ENCODE measurements around the gene PFN3.

PFN3 gene, protein sequence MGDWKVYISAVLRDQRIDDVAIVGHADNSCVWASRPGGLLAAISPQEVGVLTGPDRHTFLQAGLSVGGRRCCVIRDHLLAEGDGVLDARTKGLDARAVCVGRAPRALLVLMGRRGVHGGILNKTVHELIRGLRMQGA

DNA sequence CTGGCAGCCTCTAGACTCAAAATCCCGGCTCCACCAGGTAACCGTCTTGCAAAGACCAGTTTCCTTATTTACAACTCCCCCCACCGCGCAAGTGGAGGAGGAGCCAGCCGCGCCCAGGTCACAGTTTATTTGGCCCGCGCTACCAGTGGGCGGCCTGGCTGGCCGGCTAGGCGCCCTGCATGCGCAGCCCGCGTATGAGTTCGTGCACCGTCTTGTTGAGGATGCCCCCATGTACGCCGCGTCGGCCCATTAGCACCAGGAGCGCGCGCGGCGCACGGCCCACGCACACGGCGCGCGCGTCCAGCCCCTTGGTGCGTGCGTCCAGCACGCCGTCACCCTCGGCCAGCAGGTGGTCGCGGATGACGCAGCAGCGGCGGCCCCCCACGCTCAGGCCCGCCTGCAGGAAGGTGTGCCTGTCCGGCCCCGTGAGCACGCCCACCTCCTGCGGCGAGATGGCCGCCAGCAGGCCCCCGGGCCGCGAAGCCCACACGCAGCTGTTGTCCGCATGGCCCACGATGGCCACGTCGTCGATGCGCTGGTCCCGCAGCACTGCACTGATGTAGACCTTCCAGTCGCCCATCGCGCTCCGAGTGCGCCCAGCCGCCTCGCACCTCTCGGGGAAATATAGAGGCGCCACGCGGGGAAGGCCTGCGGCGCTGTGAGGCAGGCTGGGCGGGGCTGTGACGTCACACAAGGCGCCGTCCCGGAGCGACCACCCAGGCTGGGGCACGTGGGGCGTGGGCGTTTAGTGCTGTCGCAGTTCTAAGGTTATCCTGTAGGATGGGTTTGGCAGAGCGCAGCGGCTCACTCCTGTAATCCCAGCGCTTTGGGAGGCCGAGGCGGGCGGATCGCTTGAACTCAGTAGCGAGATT lies at the start of gene PFN3:
PFN3 (minus strand) TSS at position 665 of the 872 bp plus-strand sequence; CDS start at position 580, 85 bp downstream.
- DNase-seq: no peak

DNA sequence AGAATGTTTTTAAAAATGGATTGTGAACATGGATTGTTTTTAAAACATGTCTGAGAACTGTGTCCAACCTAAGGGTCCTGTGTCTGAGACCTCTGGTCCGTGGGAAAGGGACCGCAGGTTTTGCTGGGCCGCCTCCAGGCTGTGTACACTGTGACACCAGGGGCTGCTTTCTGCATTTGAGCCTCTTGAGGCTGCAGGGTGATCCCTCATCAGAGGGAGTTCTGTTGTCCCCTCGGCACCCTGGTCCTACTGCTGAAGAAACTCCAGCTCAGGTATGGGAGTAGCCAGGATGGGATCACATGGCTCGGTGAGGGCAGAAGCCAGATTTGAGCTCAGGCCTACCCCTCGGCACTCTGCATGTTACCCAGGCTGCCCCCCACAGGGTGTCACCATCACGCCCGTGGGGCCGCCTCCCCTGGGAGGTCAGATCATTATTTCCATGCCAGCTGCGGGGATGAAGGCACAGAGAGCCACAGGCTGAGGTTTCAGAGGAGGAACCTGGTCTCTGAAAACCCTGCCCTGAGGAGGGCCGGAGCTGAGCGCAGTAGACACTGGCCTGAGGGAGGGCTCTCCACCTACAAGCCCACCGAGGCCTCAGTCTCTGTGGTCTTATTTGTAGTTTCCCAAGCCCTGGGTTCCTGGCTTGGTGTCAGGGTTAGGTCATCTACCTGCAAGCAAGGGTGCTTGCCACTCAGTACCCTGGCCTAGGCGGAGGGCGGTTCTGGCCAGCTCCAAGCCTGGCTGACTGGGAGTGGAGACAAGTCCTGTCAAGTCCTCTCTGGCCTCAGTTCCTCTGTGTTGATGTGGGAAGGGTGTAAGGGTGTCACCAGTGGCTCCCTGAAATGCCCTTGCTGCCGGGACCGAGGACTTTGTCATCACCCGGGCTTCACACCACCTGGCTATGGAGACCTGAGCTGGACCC lies 48.9 kb upstream of the PFN3 start:
- DNase-seq: no peak

DNA sequence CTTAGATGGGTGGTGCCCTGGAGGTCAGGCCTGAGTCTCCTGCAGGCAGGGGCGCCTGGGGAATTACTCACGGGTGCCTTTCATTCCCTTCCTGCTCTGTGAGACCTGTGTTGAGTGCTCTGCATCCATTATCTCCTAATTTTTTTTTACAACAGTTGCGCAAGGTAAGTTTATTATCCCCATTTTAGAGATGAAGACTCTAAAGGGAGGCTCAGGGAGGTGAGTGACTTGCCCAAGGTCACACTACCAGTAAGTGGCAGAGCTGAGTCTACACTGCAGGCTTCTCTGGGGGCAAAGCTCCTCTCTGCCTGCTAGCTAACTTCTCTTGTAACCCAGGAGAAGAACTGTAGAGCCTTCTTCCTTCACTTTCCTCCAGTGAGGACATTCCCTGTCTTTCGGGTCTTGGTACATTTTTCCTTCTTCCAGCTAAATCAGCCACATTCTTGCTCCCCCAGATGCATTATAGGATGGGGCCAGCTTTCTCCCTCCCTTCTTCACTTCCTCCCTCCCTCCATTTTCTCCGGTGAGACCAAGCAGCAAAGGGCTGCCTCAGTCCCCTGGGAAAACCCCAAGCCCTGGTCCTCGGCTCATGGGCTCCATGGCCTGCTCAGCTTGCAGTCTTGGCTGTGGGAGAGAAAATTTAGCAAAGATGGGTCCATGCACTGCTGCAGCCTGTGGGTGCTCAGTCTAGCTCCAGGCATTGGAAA lies 47.9 kb upstream of the PFN3 start:
- DNase-seq: no peak

DNA sequence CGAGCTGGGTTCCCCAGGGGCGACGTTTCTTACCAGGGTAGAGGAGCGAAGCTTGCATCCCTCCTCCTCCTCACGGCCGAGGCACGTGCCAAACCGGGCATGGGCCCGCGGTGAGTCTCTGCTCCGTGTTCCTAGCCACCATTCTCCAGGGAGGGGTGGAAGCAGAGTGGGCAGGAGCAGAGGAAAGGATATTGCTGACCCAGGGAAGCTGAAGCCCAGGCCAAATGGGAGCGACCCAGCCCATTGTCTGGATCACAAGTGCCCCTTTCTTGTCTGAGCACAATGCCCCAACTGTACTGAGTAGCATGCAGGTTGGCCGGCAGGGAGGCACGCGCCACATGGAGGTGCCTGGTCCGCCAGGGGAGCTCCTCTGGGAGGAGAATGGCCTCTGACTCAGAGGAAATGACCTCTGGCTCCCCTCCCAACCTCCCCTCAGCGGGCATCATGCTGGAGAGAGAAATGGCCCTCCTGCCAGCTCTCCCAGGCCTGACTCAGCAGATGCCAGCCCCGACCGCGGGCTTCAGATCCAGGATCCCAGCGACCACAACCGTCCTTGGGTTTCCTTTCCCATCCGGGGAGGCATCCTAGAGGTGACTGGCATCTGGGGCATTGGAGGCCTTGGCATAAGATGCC lies 47.3 kb upstream of the PFN3 start:
- no peak for DNase-seq

DNA sequence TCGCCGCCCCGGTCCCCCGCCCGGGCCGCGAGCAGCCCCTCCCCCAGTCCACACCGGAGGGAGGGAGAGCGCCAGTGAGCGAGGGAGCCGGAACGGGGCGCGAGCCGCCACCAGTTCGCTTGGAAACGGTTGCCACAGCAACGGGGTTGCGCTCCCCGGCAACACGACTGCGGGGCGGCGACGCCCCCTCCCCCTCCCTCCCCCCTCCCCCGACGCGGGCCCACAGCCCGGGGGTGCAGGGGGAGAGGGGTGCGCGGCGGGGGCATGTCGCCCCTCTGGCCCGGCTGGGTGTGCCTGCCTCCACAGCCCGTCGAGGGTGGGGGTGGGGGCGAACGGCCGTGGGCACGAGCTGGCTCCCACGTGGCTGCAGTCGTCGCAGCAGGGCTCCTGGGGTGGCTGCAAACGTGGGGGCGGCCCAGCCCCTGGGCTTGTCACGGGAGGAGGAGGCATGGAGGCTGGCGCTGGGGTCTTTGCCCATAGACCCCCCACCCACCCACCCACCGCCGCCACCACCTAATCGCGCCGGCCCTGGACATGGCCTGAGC lies 46.7 kb upstream of the PFN3 start:
- peak; percentile 56 for DNase-seq

DNA sequence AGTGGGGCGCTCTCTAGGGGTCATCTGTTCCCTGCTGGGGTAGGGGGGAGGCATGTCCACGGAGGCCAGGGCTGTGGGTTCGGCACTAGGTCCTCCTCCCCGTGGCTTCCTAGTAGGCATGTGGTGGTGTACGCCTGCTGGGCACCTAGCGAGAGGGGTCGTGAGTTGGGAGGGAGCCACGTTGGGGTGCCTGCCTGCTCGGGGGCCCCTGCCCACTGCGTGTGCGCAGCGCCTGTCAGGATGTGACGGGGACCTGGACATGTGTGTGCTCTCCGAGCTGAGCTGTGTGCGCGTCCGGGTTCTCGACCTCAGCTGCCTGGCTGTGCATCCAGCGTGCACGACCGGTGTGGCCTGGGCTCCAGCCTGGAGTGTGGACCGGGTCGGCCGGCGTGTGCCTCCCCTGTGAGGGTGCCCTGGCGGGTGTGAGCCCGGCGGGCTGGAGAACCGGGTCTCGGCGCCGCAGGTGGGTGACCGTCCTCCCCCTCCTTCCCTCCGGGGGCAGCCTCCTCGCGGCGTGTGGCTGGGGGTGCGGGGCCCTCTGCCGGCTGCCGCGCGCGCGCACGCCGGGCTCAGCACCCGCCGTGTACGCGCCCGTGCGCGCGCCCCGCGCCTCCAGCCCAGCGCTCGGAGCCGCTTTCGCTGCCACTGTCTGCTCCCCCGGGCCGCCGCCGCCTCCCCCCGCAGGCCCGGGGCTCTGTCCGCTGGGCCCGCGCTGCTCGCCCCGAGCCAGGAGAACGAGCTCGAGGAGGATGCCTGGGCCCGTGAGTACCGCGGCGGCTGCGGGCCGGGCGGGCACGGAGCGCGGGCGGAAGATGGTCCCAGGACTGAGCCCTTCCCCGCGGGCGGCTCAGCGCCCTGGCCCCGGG lies 46.0 kb upstream of the PFN3 start, which contains the start of gene PRR7:
PRR7 (plus strand) TSS at position 615 of the 866 bp plus-strand sequence. CDS start 8,254 bp downstream, outside the sequence.
- DNase-seq: peak; percentile 59

DNA sequence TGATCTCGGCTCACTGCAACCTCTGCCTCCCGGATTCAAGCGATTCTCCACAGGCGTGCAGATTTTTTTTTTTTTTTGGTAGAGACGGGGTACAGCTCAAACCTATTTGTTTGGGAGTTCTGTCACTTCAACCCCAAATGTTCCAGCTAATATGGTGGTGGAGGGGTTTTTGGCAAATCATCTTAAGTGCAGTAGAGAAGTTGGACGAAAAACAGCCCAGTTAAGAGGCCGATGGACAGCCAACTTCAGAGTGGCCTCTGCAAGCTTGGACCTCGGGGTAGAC lies 45.4 kb upstream of the PFN3 start:
- no peak for DNase-seq

DNA sequence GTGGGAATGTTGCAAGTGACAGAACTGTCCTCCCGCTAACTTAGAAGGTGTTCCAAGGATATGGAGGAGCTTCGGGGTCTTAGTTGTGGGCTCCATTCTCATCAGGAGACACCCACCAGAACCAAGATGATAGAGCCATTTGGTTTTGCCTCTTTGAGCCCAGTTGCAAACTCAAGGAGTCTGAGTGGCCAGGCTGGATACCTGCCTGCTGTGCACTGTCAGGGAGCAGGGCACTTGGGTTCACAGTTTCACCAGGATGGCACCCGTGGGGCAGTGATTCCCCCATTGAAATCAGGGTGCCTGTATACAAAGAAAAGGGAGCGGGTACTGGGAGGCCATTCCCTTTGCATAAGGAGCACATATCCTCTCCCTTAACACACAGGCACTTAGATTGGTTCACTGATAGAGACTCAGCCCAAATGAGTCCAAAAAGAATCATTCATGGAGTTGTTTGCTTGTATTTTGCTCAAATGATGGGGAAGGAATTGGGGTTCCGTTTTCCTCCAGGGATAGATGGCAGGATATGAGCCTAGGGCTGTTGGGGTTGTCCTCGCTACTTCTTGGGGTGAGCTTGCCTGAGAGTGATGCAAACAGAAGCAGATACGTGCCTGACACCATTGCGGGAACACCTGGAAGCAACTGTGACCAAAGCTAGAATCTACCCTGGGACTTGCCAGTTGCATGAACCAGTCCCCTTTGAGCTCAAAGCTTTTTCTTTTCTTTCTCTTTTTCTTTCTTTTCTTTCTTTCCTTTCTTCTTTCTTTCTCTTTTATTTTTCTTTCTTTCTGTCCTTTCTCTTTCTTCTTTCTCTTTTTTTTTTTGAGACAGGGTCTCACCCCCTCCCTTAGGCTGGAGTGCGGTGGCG lies 44.8 kb upstream of the PFN3 start:
- no peak for DNase-seq

DNA sequence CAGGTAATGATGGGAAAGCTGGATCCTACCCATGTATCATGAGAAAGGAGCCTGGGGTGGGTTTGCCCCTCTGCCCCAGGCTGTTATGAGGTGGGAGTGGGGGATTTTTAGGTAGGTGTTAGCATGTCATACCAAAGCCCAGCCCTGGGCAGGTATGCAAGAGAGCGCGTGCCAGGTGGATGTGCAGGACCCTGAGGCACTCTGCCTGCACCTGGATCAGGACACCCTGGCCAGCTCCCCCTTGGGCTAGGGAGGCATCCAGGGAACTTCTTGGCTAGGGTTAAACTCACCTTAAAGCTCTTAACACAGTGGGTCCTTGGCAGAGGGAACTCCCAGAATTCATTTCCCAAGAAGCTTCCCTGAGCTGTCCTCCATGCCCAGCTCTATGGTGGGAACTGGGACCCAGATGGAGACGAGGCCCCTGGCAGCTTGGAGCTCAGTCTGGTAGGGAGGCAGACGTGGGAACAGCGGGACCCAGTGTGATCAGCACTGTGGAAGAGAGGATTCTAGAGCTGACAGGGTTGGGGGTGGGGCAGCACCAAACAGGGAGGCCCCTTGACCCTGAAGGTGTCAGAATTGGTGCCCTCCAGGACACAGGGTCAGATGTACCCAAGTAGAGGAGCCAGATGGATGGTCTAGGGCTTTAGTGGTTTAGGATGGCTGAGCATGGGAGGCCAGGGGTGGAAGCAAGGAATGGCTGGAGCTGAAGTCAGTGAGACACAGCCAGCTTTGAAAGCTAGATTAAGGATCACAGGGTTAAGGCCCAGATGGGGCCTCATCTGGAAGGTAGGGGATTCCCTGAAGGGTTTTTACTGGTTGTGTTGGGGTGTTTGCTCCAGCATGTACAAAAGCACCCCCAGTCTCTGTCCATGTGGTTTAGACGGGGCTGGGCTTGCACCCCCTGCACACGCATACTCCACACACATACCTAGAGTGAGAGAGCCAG lies 43.9 kb upstream of the PFN3 start:
- no peak for DNase-seq

DNA sequence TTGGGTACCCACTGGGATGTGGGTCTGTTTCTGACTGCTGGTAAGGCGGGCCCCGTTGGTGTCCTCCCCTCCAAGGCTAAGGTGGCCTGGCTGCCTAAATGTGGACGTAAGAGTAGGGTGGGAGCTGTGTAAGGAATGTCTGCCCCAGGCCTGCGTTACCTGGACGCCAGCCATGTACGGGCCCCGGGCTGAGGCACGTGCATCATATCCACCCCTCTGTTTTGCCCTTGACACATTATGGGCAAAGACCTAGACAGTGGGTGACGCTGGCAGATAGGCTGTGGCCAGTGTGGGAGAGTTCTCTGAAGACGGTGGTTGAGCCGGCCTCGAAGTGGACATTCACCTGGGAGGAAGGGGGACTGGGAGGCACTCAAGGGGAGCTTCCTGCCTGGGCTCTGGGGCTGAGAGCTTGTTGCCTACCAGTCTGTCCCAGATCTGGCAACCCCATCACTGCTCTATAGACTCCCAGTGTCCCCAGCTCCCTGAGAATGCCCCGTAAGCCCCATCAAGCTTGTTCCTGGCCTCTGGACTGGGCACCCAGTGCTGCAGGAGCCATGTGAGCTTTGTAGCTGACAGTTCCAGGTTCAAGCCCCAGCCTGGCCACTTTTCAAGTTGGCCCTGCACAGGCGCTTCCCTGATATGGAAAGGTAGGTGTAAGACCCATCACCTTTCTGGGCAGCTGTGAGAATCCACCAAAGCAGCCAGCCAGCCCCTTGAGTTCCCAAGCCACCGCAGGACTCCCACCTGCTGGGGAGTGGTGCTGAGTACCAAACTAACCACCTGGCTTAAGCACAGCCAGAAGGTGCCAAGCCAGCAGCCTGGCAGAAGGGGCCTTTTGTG lies 42.9 kb upstream of the PFN3 start:
- DNase-seq: no peak

DNA sequence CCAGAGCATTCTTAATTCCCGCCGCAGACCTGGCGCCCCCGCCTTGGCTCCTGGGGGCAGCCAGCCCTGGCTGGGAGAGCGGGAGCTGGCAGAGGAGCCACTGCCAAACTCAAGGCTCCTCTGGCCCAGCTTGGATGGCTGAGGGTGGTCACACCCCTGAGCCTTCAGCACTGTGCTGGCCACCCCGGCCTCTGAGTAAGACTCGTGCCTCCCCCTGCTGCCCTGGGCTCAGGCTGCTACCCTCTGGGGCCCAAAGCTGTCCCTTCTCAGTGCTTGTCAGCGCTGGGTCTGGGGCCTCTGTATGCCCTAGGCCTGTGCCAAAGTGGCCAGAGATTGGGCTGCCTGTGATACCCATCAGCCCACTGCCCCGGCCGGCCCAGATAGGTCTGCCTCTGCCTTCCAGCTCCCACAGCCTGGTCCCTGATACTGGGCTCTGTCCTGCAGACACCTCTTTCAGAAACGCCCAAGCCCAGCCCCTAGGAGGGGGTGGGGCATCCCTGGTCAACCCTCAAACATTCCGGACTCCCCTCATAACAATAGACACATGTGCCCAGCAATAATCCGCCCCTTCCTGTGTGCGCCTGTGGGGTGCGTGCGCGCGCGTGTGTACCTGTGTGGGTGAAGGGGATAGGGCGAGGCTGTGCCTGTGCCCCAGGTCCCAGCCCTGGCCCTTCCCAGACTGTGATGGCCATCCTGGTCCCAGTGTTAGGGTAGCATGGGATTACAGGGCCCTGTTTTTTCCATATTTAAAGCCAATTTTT lies 41.8 kb upstream of the PFN3 start:
- DNase-seq: no peak

DNA sequence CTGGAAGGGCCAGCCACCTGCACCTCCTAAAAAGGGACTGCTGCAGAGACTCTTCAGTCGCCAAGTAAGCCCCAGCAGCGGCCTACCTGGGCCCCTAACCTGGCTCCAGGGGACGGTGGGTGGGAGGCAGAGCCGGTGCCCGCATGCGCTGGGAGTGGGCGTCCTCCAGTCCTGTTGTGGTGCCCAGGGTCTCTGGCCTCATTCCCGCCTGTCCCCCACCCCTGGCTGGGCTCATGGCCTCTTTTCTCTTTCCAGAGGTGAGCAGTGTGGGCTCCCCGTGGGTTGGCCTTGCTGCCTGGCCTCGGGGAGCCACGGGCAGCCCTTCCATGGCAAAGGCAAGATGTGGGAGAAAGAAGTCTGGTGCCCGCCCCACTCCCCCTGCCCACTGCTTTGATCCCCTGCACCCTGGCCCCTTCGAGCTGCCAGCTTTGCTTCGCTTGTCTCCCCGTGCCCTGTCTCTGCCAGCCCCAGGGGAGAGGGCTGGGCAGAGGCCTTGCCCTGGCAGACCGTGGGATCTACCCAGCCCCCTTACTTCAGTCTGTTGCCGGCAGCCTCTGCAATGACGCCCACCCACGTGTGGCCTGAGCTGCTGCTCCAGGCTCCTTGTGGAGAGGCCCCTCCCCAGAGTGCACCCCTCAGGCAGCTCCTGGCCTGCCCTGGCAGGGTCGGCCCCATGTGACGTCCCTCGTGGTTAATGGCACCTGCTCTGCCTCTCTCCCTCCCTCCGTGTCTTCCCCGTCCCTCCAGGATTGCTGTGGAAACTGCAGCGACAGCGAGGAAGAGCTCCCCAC lies 40.7 kb upstream of the PFN3 start:
- DNase-seq: no peak

DNA sequence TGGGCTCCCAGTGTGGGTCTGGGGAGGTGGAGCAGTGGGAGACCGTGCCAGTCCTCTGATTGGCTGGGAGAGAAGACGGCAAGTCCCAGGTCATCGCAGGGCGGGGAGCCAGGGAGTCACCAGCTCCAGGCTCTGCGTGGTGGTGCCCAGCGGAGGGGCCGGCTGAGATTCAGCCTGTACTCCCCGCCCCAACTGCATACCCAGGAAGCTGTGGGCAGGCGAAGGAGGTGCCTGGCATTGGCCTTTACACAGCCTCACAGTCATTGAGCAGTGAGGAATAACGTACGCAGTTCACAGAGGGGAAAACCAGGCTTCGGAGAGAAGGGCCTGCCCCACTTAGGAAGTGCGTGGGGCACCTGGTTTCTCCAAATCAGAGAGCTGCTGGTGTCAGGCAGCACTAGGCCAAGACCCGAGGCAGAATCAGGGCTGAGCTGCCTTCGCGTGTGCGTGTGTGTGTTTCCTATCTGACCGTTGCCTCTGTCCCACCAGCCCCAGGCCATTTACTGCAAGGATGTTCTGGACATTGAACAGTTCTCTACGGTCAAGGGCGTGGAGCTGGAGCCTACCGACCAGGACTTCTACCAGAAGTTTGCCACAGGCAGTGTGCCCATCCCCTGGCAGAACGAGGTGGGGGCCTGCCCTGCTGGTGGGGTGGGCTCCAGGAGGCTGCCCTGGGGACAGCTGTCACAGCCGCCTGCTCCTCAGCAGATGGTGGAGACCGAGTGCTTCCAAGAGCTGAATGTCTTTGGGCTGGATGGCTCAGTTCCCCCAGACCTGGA lies 39.9 kb upstream of the PFN3 start:
- no peak for DNase-seq

DNA sequence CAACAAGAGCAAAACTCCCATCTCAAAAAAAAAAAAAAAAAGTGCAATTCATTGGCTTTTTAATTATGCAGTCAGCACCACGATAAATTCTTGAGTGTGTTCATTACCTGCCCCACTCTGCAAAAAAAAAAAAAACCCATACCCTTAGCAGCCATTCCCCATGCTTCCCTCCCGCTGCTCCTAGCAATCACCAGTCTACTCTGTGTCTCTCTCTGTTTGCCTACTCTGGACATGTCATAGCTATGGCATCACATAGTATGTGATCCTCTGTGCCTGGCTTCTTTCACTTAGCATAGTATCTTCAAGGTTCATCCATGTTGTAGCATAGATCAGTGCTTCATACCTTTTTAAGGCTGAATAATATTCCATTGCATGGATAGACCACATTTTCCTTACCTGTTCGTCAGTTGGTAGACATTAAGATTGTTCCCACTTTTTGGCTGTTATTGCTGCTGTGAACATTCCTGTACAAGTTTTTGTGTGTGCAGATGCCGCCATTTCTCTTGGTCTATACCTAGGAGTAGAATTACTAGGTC lies 39.1 kb upstream of the PFN3 start:
- no peak for DNase-seq

DNA sequence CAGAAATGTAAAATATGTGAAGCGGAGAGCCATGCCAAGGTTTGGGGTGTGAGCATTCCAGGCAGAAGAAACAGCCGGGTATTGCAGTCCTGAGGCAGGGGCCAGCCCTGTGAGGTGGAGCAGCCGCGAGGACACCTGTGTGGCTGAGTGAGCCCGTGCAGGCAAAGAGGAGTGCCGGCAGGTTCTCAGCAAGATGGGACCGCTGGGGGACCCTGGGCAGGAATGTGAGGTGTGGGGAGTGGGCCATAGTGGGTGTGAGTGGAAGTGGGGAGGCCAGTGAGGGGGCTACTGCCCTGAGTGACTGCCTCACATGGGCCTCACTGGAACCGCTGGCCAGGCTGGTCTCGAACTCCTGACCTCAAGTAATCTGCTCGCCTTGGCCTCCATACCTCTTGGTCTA lies 38.0 kb upstream of the PFN3 start:
- DNase-seq: no peak
